Measurements from ENCODE around the gene FUBP3. TPM values are rescaled to one million over a fixed set of nuclear protein-coding genes. Genes with fewer than 3 reads are reported as not detected.

FUBP3 gene
- polyA plus RNA-seq, 4 donors = 19.7 to 62.6 (median 23.8) TPM

DNA sequence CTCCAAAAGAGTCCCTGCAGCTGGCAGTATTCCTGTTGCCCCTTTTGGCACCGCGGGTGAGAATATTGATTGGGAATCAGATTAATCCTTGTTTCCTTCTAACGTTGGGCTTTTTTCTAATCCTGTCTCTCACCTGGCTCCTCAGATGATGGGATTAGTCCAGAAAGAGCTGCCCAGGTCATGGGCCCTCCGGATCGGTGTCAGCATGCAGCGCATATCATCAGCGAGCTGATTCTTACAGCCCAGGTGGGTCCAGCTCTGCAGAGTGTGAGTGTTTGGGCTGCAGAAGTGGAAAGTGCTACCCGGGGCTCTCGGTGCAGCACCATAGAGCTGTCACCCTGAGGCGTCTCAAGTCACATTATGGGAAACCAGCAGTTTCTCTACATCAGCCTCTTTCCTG is 44.1 kb downstream of the FUBP3 start:
- WGBS, 3 donors = 90 to 93% (median 91%) methylated on average over 10 of the region's 10 CpGs

DNA sequence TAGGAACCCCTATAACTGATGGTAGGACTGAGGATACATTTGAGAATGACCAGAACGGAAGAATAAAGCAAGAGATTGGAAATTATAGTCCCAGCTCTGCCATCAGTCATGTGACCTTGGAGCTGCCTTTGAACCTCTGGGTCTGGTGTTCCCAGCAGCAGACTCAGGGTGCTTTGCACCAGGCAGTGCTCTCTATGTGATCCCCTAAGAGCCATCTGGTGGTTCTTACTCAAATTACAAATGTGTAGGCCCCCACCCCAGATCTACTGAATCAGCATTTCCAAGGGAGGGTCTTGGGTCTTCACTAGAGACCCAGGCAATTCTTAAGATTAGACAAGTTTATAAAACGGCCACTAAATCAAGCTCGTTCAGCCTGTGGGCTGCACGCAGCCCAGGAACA is 44.8 kb downstream of the FUBP3 start:
- peaks cover 20 to 77% (median 34%) of the 10 kb centered on the region in 3 donors for H3K36me3 ChIP-seq (ENCODE audit: control insufficient read depth in 3 of 3, insufficient read depth in 2 of 3, low read depth in 1 of 3, low read length in 3 of 3)
- H3K27me3 ChIP-seq (ENCODE audit: control insufficient read depth in 3 of 3, insufficient read depth in 3 of 3, low read length in 3 of 3) = no peaks in the 10 kb centered on the region
- FAIRE-seq = no peak
- no peak overlapping the region for H3K27ac ChIP-seq (ENCODE audit: low read depth in 1 of 3, low read length in 2 of 3)
- no peaks in the 10 kb centered on the region for H3K9me3 ChIP-seq (ENCODE audit: control insufficient read depth in 2 of 2, insufficient read depth in 1 of 2, low read depth in 1 of 2, low read length in 1 of 2)
- DNase-seq = no peak
- 89 to 95% (median 90%) methylated on average over 4 of the region's 4 CpGs for WGBS, 3 donors
- no peak overlapping the region for H3K4me3 ChIP-seq (ENCODE audit: low read depth in 1 of 3, low read length in 3 of 3)
- no peaks in the 10 kb centered on the region for H3K4me1 ChIP-seq (ENCODE audit: control insufficient read depth in 3 of 3, insufficient read depth in 2 of 3, low read depth in 1 of 3, low read length in 2 of 3)

More for the DNA sequence above, 44.1 kb downstream of the FUBP3 start:
- Histone ChIP-seq H3K9me3 (ENCODE audit: control insufficient read depth in 2 of 2, insufficient read depth in 1 of 2, low read depth in 1 of 2, low read length in 1 of 2) (no peaks in the 10 kb centered on the region), H3K27me3 (ENCODE audit: control insufficient read depth in 3 of 3, insufficient read depth in 3 of 3, low read length in 3 of 3) (no peaks in the 10 kb centered on the region), H3K27ac (ENCODE audit: low read depth in 1 of 3, low read length in 2 of 3) (no peak overlapping the region), H3K4me1 (ENCODE audit: control insufficient read depth in 3 of 3, insufficient read depth in 2 of 3, low read depth in 1 of 3, low read length in 2 of 3) (no peaks in the 10 kb centered on the region), H3K36me3 (ENCODE audit: control insufficient read depth in 3 of 3, insufficient read depth in 2 of 3, low read depth in 1 of 3, low read length in 3 of 3) (peaks cover 20 to 78% (median 37%) of the 10 kb centered on the region in 3 donors), H3K4me3 (ENCODE audit: low read depth in 1 of 3, low read length in 3 of 3) (no peak overlapping the region)
- DNase-seq (no peak), FAIRE-seq (no peak)

DNA sequence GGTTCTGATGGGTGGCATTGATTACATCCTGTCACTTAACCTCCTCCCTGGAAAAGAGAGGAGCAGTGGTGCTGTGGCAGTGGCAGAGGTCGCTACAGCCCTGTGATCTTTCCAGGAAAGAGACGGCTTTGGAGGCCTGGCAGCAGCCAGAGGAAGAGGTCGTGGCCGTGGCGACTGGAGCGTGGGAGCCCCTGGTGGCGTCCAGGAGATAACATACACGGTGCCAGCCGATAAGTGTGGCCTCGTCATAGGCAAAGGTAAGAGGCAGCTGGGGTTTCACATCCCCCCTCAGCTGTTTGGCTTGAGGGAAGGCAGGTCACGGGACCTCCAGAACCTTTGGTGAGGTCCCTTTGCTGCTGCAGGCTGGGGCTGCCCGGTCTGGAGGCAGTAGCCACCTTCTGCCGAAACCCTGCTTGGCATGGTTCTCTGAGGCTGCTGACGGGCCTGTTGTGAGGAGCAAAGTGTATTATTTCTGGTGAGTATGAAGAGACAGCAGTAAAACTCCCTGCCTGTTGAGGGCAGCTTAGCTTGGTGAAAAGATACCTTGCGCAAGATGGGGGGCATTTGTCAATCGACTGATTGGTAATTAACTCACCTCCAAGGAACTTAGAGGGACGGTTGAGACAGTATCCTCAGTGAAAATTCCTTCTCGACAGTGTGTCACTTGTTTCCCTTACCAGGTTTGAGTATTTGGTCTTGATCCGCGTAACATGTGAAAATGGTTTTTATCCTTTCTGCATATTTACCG is 47.0 kb downstream of the FUBP3 start:
- WGBS, 3 donors = 83 to 92% (median 85%) methylated on average over 21 of the region's 21 CpGs
- Histone ChIP-seq H3K36me3 (ENCODE audit: control insufficient read depth in 3 of 3, insufficient read depth in 2 of 3, low read depth in 1 of 3, low read length in 3 of 3) (peaks cover 13 to 84% (median 26%) of the 10 kb centered on the region in 3 donors), H3K9me3 (ENCODE audit: control insufficient read depth in 2 of 2, insufficient read depth in 1 of 2, low read depth in 1 of 2, low read length in 1 of 2) (no peaks in the 10 kb centered on the region), H3K4me1 (ENCODE audit: control insufficient read depth in 3 of 3, insufficient read depth in 2 of 3, low read depth in 1 of 3, low read length in 2 of 3) (no peaks in the 10 kb centered on the region), H3K27me3 (ENCODE audit: control insufficient read depth in 3 of 3, insufficient read depth in 3 of 3, low read length in 3 of 3) (no peaks in the 10 kb centered on the region), H3K27ac (ENCODE audit: low read depth in 1 of 3, low read length in 2 of 3) (no peak overlapping the region), H3K4me3 (ENCODE audit: low read depth in 1 of 3, low read length in 3 of 3) (no peak overlapping the region)
- DNase-seq (no peak), FAIRE-seq (no peak)

DNA sequence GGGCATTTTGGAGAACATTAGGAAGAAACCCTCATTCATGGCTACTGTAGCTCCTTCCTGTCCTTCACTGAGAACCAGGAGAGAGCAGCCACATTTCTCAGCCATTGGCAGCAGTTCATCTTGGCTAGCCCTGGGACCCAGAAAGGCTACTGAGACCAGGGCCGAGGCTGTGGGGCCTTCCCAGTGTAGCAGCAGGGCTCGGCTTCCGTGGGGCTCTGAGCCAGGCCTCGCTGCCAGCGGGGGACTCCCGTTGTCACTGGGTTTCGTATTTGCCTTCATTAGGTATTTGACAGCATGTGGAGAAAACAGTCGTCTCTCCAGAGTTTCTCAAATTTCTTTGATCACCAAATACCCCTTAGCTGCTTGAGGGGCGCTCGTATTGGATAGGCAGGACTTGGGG is 47.7 kb downstream of the FUBP3 start:
- FAIRE-seq = no peak
- no peak for DNase-seq
- no peaks in the 10 kb centered on the region for H3K27me3 ChIP-seq (ENCODE audit: control insufficient read depth in 3 of 3, insufficient read depth in 3 of 3, low read length in 3 of 3)
- H3K4me3 ChIP-seq (ENCODE audit: low read depth in 1 of 3, low read length in 3 of 3) = no peak overlapping the region
- H3K9me3 ChIP-seq (ENCODE audit: control insufficient read depth in 2 of 2, insufficient read depth in 1 of 2, low read depth in 1 of 2, low read length in 1 of 2) = no peaks in the 10 kb centered on the region
- H3K36me3 ChIP-seq (ENCODE audit: control insufficient read depth in 3 of 3, insufficient read depth in 2 of 3, low read depth in 1 of 3, low read length in 3 of 3) = peaks cover 13 to 85% (median 27%) of the 10 kb centered on the region in 3 donors
- H3K27ac ChIP-seq (ENCODE audit: low read depth in 1 of 3, low read length in 2 of 3) = no peak overlapping the region
- H3K4me1 ChIP-seq (ENCODE audit: control insufficient read depth in 3 of 3, insufficient read depth in 2 of 3, low read depth in 1 of 3, low read length in 2 of 3) = no peaks in the 10 kb centered on the region
- WGBS, 3 donors = 84 to 93% (median 91%) methylated on average over 10 of the region's 10 CpGs

DNA sequence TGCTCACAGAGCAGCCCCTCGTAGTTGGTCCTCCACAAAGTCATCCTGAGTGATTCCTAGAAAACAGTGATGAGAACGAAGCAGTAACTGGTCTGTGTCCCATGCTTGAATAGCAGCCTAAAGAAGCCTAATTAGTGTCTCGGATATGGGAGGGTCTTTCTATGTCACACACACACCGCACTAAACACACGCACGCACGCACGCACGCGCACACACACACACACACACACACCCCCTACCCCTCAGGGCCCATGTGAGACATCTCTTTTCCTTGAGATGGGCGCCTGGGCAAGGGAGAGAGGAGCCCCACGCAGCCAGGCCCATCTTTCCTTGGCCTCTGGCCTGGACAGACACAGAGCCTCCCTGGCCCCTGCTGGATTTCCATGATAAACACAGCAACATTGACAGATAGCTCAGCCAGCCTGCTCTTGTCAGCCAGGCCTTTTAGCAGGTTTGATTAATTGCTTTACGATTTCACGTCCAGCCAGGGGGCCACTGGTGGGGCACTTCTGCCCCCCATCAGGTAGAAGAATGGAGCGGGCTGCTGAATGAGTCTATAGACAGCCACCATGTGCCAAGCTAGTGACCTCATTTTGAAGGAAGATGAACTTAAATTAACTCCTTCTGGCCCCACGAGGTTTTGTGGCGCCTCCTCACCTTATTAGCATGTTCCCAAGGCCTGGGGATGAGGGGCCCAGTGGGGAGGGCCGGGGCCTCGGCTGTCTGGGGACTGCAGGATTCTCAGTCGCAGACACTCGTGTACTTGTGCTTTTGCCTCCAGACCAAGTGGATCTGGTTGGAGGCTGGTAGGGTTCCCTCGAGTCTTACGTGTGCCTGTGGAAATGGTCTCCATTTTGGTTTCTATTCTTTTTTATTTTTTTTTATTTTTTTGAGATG is 48.8 kb downstream of the FUBP3 start:
- FAIRE-seq = no peak
- Histone ChIP-seq H3K4me3 (ENCODE audit: low read depth in 1 of 3, low read length in 3 of 3) (no peak overlapping the region), H3K27ac (ENCODE audit: low read depth in 1 of 3, low read length in 2 of 3) (no peak overlapping the region), H3K4me1 (ENCODE audit: control insufficient read depth in 3 of 3, insufficient read depth in 2 of 3, low read depth in 1 of 3, low read length in 2 of 3) (no peaks in the 10 kb centered on the region), H3K27me3 (ENCODE audit: control insufficient read depth in 3 of 3, insufficient read depth in 3 of 3, low read length in 3 of 3) (no peaks in the 10 kb centered on the region), H3K9me3 (ENCODE audit: control insufficient read depth in 2 of 2, insufficient read depth in 1 of 2, low read depth in 1 of 2, low read length in 1 of 2) (no peaks in the 10 kb centered on the region), H3K36me3 (ENCODE audit: control insufficient read depth in 3 of 3, insufficient read depth in 2 of 3, low read depth in 1 of 3, low read length in 3 of 3) (peaks cover 15 to 92% (median 31%) of the 10 kb centered on the region in 3 donors)
- no peak for DNase-seq
- WGBS, 3 donors = 86 to 88% (median 88%) methylated on average over 23 of the region's 23 CpGs

DNA sequence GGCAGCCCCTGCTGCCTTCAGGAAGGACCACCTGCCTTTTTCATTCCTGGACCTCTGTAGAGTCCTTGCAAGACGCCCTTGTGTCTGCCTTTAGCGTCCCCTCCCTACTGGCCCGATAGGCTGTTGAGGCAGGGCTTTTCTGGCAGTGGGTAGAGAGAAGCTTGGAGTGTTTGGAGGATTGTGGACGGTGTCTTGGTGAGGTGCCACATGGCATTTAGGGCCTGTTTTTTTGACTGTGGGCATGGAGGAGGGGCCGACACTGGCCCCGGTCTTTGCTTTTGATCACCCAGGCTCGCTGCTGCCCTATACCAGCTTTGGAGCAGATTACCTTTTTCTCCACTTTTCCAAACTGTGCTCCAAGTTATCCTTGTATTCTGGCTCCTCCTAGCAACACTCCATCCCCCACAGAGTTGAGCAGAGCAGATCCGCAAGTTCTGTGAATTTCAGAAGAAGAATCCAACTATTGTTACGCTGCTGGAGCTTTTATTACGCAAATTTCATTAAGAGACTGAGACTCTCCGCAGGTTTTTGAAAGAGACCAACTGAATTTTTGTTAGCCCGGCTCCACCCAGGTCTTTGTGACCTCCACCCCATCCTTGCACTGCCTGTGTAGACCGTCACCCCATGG is 50.2 kb downstream of the FUBP3 start:
- Histone ChIP-seq H3K36me3 (ENCODE audit: control insufficient read depth in 3 of 3, insufficient read depth in 2 of 3, low read depth in 1 of 3, low read length in 3 of 3) (peaks cover 8 to 94% (median 22%) of the 10 kb centered on the region in 3 donors), H3K27me3 (ENCODE audit: control insufficient read depth in 3 of 3, insufficient read depth in 3 of 3, low read length in 3 of 3) (no peaks in the 10 kb centered on the region), H3K4me1 (ENCODE audit: control insufficient read depth in 3 of 3, insufficient read depth in 2 of 3, low read depth in 1 of 3, low read length in 2 of 3) (no peaks in the 10 kb centered on the region), H3K9me3 (ENCODE audit: control insufficient read depth in 2 of 2, insufficient read depth in 1 of 2, low read depth in 1 of 2, low read length in 1 of 2) (no peaks in the 10 kb centered on the region), H3K4me3 (ENCODE audit: low read depth in 1 of 3, low read length in 3 of 3) (no peak overlapping the region), H3K27ac (ENCODE audit: low read depth in 1 of 3, low read length in 2 of 3) (no peak overlapping the region)
- DNase-seq (no peak), FAIRE-seq (no peak)
- 91 to 96% (median 91%) methylated on average over 13 of the region's 13 CpGs for WGBS, 3 donors

DNA sequence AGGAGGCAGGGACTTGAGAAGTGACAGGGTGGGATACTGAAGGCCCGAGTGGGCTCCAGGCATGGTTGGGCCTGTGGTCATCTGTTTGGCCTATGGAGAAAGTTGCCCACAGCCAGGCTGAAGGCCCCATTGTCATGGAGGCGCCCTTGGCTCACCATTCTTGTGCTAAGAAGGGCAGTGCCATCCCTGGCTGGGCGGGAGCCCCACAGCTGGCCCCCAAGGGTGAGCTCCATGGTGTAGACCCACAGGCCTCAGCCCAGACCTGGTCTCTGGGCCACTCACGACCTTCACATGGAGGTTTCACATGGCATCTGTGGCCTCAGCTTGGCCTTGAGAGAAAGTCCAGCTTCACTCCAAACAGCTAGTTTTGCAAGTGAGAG is 50.7 kb downstream of the FUBP3 start:
- no peaks in the 10 kb centered on the region for H3K9me3 ChIP-seq (ENCODE audit: control insufficient read depth in 2 of 2, insufficient read depth in 1 of 2, low read depth in 1 of 2, low read length in 1 of 2)
- no peak for DNase-seq
- 92 to 97% (median 92%) methylated on average over 4 of the region's 4 CpGs for WGBS, 3 donors
- peaks cover 8 to 94% (median 20%) of the 10 kb centered on the region in 3 donors for H3K36me3 ChIP-seq (ENCODE audit: control insufficient read depth in 3 of 3, insufficient read depth in 2 of 3, low read depth in 1 of 3, low read length in 3 of 3)
- no peak overlapping the region for H3K27ac ChIP-seq (ENCODE audit: low read depth in 1 of 3, low read length in 2 of 3)
- H3K27me3 ChIP-seq (ENCODE audit: control insufficient read depth in 3 of 3, insufficient read depth in 3 of 3, low read length in 3 of 3) = no peaks in the 10 kb centered on the region
- FAIRE-seq = no peak
- H3K4me1 ChIP-seq (ENCODE audit: control insufficient read depth in 3 of 3, insufficient read depth in 2 of 3, low read depth in 1 of 3, low read length in 2 of 3) = no peaks in the 10 kb centered on the region
- H3K4me3 ChIP-seq (ENCODE audit: low read depth in 1 of 3, low read length in 3 of 3) = no peak overlapping the region

Measured in small intestine (tissue), 7 donors.